Trophoblast cell (in vitro differentiated cells and primary cell): ENCODE measurements around the gene MAP2K5.
"Not testable (repeated sequence)": the region's sequence is repeated elsewhere in the genome, so short reads cannot be mapped to it uniquely, and the experiment has no call there.

ENCODE experiments used
- DNase-seq, 2 donors: peaks; one replicate each; pipeline ENCODE4 v3.0.0-alpha.2; 2016
- H2AFZ ChIP-seq: 2 replicates; pipeline ENCODE4 v1.6.1; 2013; ENCODE audit warnings: low read length, moderate library complexity, mild to moderate bottlenecking; ENCODE audit not compliant: insufficient read depth, poor library complexity
- H2AK5ac ChIP-seq: 2 replicates; pipeline ENCODE4 v1.6.1; 2013; ENCODE audit warnings: mild to moderate bottlenecking, low read length
- H2BK120ac ChIP-seq: 2 replicates; pipeline ENCODE4 v1.6.1; 2013; ENCODE audit warnings: low read length, mild to moderate bottlenecking, moderate library complexity; ENCODE audit not compliant: insufficient read depth, poor library complexity
- H2BK12ac ChIP-seq: 2 replicates; pipeline ENCODE4 v1.6.1; 2013; ENCODE audit warnings: mild to moderate bottlenecking, low read length, moderate library complexity
- H2BK5ac ChIP-seq: 2 replicates; pipeline ENCODE4 v1.6.1; 2013; ENCODE audit warnings: low read length, low read depth, moderate library complexity, mild to moderate bottlenecking; ENCODE audit not compliant: poor library complexity
- H3K14ac ChIP-seq: 2 replicates; pipeline ENCODE4 v1.6.1; 2013; ENCODE audit warnings: mild to moderate bottlenecking, low read length
- H3K18ac ChIP-seq: 2 replicates; pipeline ENCODE4 v1.6.1; 2013; ENCODE audit warnings: mild to moderate bottlenecking, low read length
- H3K23ac ChIP-seq: 2 replicates; pipeline ENCODE4 v1.6.1; 2013; ENCODE audit warnings: low read length
- H3K27ac ChIP-seq: 2 replicates; pipeline ENCODE4 v1.5.1; 2013; ENCODE audit warnings: low read depth, mild to moderate bottlenecking, inconsistent platforms, low read length, moderate library complexity
- H3K27me3 ChIP-seq: 2 replicates; pipeline ENCODE4 v1.6.1; 2013; ENCODE audit warnings: inconsistent platforms, mild to moderate bottlenecking, low read length, moderate library complexity; ENCODE audit not compliant: insufficient read depth
- H3K36me3 ChIP-seq, 2 experiments: 1 replicate in 1 of 2; 2 replicates in 1 of 2; pipeline ENCODE4 v1.6.1; 2013; ENCODE audit warnings: low read length in 2 of 2, mild to moderate bottlenecking in 2 of 2, moderate library complexity in 1 of 2; ENCODE audit not compliant: insufficient read depth in 2 of 2, control insufficient read depth in 1 of 2
- H3K4ac ChIP-seq: 2 replicates; pipeline ENCODE4 v1.6.1; 2013; ENCODE audit warnings: low read depth, mild to moderate bottlenecking, low read length, moderate library complexity
- H3K4me1 ChIP-seq, 2 experiments: 1 replicate in 1 of 2; 2 replicates in 1 of 2; pipeline ENCODE4 v1.6.1; 2013; ENCODE audit warnings: low read length in 2 of 2, mild to moderate bottlenecking in 2 of 2, moderate library complexity in 1 of 2; ENCODE audit not compliant: insufficient read depth in 2 of 2, control insufficient read depth in 1 of 2
- H3K4me2 ChIP-seq: 2 replicates; pipeline ENCODE4 v1.6.1; 2013; ENCODE audit warnings: inconsistent platforms, mild to moderate bottlenecking, low read length, moderate library complexity
- H3K4me3 ChIP-seq: 2 replicates; pipeline ENCODE4 v1.5.1; 2013; ENCODE audit warnings: mild to moderate bottlenecking, low read depth, low read length, inconsistent platforms
- H3K79me1 ChIP-seq: one replicate; pipeline ENCODE4 v1.6.1; 2013; ENCODE audit warnings: low read length
- H3K79me2 ChIP-seq: 2 replicates; pipeline ENCODE4 v1.6.1; 2013; ENCODE audit warnings: low read length, mild to moderate bottlenecking; ENCODE audit not compliant: control insufficient read depth, insufficient read depth, poor library complexity
- H3K9ac ChIP-seq: 2 replicates; pipeline ENCODE4 v1.6.1; 2013; ENCODE audit warnings: mild to moderate bottlenecking, low read length
- H3K9me3 ChIP-seq: 2 replicates; pipeline ENCODE4 v1.6.1; 2013; ENCODE audit warnings: low read depth, mild to moderate bottlenecking, control low read depth, inconsistent platforms, low read length; ENCODE audit not compliant: insufficient read depth
- H4K12ac ChIP-seq: 2 replicates; pipeline ENCODE4 v1.6.1; 2013; ENCODE audit warnings: low read depth, mild to moderate bottlenecking, low read length, moderate library complexity
- H4K8ac ChIP-seq: 2 replicates; pipeline ENCODE4 v1.6.1; 2013; ENCODE audit warnings: low read depth, mild to moderate bottlenecking, low read length, moderate library complexity
- H4K91ac ChIP-seq: one replicate; pipeline ENCODE4 v1.6.1; 2013; ENCODE audit warnings: low read depth, mild to moderate bottlenecking, low read length, moderate library complexity
- WGBS: extraction: QIAGEN DNeasy Blood & Tissue Kit; methylation state at CpG from one replicate; pipeline ENCODE4 v1.1.7; 2013; ENCODE audit warnings: missing lambda C conversion rate; ENCODE audit not compliant: insufficient read length, insufficient coverage; ENCODE audit errors: extremely low coverage; 5-methylcytosine and 5-hydroxymethylcytosine counted together

Gene MAP2K5

DNA sequence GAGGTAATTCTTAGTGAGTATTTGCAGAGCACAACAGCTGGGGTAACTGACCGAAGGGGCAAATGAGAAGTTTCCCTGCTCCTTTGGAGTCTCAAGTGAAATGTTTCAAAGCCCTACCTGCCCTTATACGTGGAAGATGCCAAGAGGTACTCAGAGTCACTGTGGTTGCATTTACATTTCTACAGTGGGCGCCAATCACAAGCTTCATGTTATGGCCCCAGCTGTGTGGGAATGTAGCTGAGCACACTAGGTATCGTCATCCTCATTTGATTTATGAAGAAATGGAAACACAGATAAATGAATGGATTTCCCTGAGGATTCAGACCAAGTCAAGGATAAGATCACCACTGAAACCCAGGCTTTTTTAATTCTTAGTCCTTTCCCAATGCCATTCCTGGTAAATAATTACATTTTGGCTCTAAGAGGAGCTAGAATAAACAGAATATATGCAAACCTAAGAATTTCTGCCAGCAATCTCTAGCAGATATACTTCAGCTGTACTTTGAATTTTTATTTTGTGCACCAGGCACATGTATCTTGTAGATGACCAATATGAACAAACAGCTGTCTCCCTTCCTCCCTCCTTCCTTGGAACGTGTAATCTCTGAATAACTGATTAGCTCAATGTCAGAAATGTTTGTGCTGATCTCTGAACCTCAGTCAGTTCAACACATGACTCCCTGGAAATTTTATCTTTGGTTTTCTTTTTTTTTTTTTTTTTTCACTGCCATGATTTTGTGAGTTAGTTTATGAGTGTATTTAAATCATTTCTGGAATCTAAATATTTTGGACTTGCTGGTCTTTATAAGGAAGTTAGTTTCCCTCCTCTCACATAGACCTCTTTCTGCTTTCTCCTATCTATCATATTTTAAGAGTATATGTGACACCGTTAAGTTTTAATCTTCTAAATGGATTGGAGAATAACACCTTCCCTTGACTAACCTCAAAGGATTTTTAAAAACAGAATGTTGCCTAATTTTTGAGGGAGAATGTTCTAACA lies 69.2 kb downstream of the MAP2K5 start:
- Histone ChIP-seq H3K27me3 (no peaks in the 10 kb centered on the region), H2AFZ (no peak overlapping the region), H3K27ac (no peak overlapping the region), H3K14ac (no peak overlapping the region), H3K9me3 (no peaks in the 10 kb centered on the region), H3K79me2 (no peaks in the 10 kb centered on the region), H3K9ac (no peak overlapping the region), H2BK12ac (no peak overlapping the region), H2BK120ac (no peak overlapping the region), H2AK5ac (no peak overlapping the region), H3K18ac (no peak overlapping the region), H3K4ac (no peak overlapping the region), H3K79me1 (no peaks in the 10 kb centered on the region), H3K4me1 (no peaks in the 10 kb centered on the region), H3K4me3 (no peak overlapping the region), H3K36me3 (no peaks in the 10 kb centered on the region), H2BK5ac (no peak overlapping the region), H4K12ac (no peak overlapping the region), H3K23ac (no peak overlapping the region), H4K8ac (no peak overlapping the region), H3K4me2 (no peak overlapping the region), H4K91ac (no peak overlapping the region)
- DNase-seq = no peak
- WGBS = no CpG with 5 or more reads among the region's 6 CpGs

DNA sequence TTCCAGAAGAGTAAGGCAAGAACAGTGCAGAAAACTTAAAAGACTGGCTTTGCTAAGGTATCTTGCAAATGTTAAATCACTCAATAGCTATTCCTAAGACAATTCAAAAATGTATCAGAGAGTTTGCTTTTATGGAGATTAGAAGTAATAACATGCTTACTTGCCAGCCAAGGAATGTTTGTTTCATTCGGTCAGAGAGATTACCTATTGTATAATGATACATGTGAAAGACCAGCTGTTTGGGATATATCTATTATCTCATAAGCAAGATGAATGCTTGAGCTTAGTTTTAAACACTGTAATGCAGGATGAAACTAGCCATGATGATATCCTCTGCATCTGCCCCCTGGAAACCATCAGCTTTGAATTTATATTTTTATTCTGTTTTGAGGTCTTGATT lies 70.7 kb downstream of the MAP2K5 start:
- Histone ChIP-seq H2BK12ac (no peak overlapping the region), H2BK120ac (no peak overlapping the region), H3K4me2 (no peak overlapping the region), H4K8ac (no peak overlapping the region), H3K9ac (no peak overlapping the region), H3K14ac (no peak overlapping the region), H3K27ac (no peak overlapping the region), H4K12ac (no peak overlapping the region), H2BK5ac (no peak overlapping the region), H3K36me3 (no peaks in the 10 kb centered on the region), H4K91ac (no peak overlapping the region), H3K9me3 (no peaks in the 10 kb centered on the region), H3K79me2 (no peaks in the 10 kb centered on the region), H3K79me1 (no peaks in the 10 kb centered on the region), H3K23ac (no peak overlapping the region), H3K27me3 (no peaks in the 10 kb centered on the region), H3K18ac (no peak overlapping the region), H3K4ac (no peak overlapping the region), H3K4me1 (no peaks in the 10 kb centered on the region), H2AK5ac (no peak overlapping the region), H3K4me3 (no peak overlapping the region), H2AFZ (no peak overlapping the region)
- WGBS = no CpG with 5 or more reads among the region's 1 CpG
- no peak for DNase-seq

DNA sequence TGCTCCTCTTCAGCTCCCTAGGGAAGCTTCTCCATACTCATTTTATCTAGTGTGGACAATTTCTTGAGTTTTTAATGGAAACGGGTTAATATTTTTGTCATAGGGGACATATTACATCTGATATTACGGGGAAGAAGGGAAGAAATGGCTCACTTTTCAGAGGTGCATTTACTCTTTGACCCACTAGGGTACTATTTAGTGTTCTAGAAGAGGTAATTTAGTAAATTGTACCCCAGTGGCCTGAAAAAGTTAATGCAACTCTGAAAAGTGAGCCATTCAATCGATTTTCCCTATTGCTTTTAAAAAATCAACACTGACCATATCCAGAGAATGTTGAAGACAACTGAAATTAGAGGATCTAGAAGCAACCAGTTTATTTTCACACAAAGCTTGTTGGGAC lies 71.2 kb downstream of the MAP2K5 start:
- WGBS = no CpG with 5 or more reads among the region's 3 CpGs

DNA sequence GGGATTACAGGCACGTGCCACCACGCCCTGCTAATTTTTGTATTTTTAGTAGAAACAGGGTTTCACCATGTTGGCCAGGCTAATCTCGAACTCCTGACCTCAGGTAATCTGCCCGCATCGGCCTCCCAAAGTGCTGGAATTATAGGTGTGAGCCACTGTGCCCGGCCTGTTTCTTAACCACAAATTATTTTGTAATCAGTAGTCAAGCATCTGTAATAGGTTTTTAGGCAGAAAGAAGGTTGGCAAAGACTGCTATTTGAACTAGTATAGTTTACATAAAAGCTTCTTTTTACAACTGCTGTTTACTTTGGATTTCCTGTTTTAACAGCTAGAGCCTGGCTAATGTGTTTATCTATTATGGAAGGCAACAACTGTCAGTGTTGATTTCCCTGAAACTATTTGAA lies 72.6 kb downstream of the MAP2K5 start:
- not testable (repeated sequence) for H3K4me3 ChIP-seq, H2BK5ac ChIP-seq, H3K23ac ChIP-seq, H3K27ac ChIP-seq, H3K27me3 ChIP-seq, H3K9me3 ChIP-seq, H2BK12ac ChIP-seq, H2AFZ ChIP-seq, H3K4me2 ChIP-seq, H4K8ac ChIP-seq, H3K14ac ChIP-seq, H3K4ac ChIP-seq, H4K12ac ChIP-seq, H3K9ac ChIP-seq, H3K79me1 ChIP-seq, H3K18ac ChIP-seq, H3K79me2 ChIP-seq, H4K91ac ChIP-seq, H3K36me3 ChIP-seq, H2BK120ac ChIP-seq, H2AK5ac ChIP-seq, H3K4me1 ChIP-seq
- no CpG with 5 or more reads among the region's 6 CpGs for WGBS
- DNase-seq = peak; percentile 31 to 68

More for the DNA sequence above, 71.2 kb downstream of the MAP2K5 start:
- DNase-seq = no peak
- H3K4ac ChIP-seq = no peak overlapping the region
- no peaks in the 10 kb centered on the region for H3K4me1 ChIP-seq
- no peak overlapping the region for H3K18ac ChIP-seq
- no peak overlapping the region for H2BK12ac ChIP-seq
- H3K9me3 ChIP-seq = no peaks in the 10 kb centered on the region
- H3K79me2 ChIP-seq = no peaks in the 10 kb centered on the region
- H3K23ac ChIP-seq = no peak overlapping the region
- no peaks in the 10 kb centered on the region for H3K27me3 ChIP-seq
- H2AFZ ChIP-seq = no peak overlapping the region
- H3K9ac ChIP-seq = no peak overlapping the region
- H2BK120ac ChIP-seq = no peak overlapping the region
- H3K36me3 ChIP-seq = no peaks in the 10 kb centered on the region
- H2AK5ac ChIP-seq = no peak overlapping the region
- H4K8ac ChIP-seq = no peak overlapping the region
- H4K12ac ChIP-seq = no peak overlapping the region
- no peaks in the 10 kb centered on the region for H3K79me1 ChIP-seq
- no peak overlapping the region for H3K4me2 ChIP-seq
- no peak overlapping the region for H3K14ac ChIP-seq
- H3K27ac ChIP-seq = no peak overlapping the region
- no peak overlapping the region for H3K4me3 ChIP-seq
- no peak overlapping the region for H2BK5ac ChIP-seq
- H4K91ac ChIP-seq = no peak overlapping the region
